Hepatocyte (in vitro differentiated cells): Measurements from ENCODE around the gene NDUFA8. TPM values are rescaled to one million over a fixed set of nuclear protein-coding genes. Genes with fewer than 3 reads are reported as not detected.

Experiments used
- DNase-seq: peaks from one replicate; pipeline ENCODE4 v3.0.0-alpha.2; 2016; ENCODE audit warnings: low spot score
- H2AFZ ChIP-seq: fragments of 200-600 bp; sonication (generic); 2 replicates; pipeline ENCODE4 v1.6.0; 2016; ENCODE audit warnings: antibody characterized with exemption, mild to moderate bottlenecking
- H3K27ac ChIP-seq: fragments of 200-600 bp; sonication (generic); 2 replicates; pipeline ENCODE4 v1.5.1; 2016; ENCODE audit warnings: mild to moderate bottlenecking
- H3K27me3 ChIP-seq: fragments of 200-600 bp; sonication (generic); 2 replicates; pipeline ENCODE4 v1.6.1; 2016
- H3K36me3 ChIP-seq: fragments of 200-600 bp; sonication (generic); replicated peaks from 2 replicates; pipeline ENCODE4 v1.5.1; 2016; ENCODE audit warnings: low read depth; ENCODE audit not compliant: insufficient read depth
- H3K4me1 ChIP-seq: fragments of 200-600 bp; sonication (generic); 2 replicates; pipeline ENCODE4 v1.5.1; 2016; ENCODE audit warnings: mild to moderate bottlenecking, moderate library complexity; ENCODE audit not compliant: insufficient read depth
- H3K4me2 ChIP-seq: fragments of 200-600 bp; sonication (generic); 2 replicates; pipeline ENCODE4 v1.6.0; 2016
- H3K4me3 ChIP-seq: fragments of 200-600 bp; sonication (generic); 2 replicates; pipeline ENCODE4 v1.5.1; 2016; ENCODE audit warnings: mild to moderate bottlenecking
- H3K79me2 ChIP-seq: fragments of 200-600 bp; sonication (generic); 2 replicates; pipeline ENCODE4 v1.6.0; 2017; ENCODE audit warnings: mild to moderate bottlenecking
- H3K9me2 ChIP-seq: fragments of 200-600 bp; sonication (generic); replicated peaks from 2 replicates; pipeline ENCODE4 v1.6.0; 2017; ENCODE audit warnings: mild to moderate bottlenecking; ENCODE audit not compliant: insufficient read depth
- H3K9me3 ChIP-seq: fragments of 200-600 bp; sonication (generic); 2 replicates; pipeline ENCODE4 v1.5.1; 2016; ENCODE audit warnings: low read depth, mild to moderate bottlenecking
- H4K20me1 ChIP-seq: fragments of 200-600 bp; sonication (generic); 2 replicates; pipeline ENCODE4 v1.6.0; 2016; ENCODE audit warnings: mild to moderate bottlenecking; ENCODE audit not compliant: insufficient read depth, poor library complexity, severe bottlenecking
- CTCF ChIP-seq: fragments of 200-600 bp; sonication (generic); IDR thresholded peaks from 2 replicates; pipeline ENCODE4 v1.5.1; 2016; ENCODE audit warnings: antibody characterized with exemption, mild to moderate bottlenecking; ENCODE audit not compliant: poor library complexity
- EZH2 ChIP-seq: fragments of 200-600 bp; sonication (generic); IDR thresholded peaks from 2 replicates; pipeline ENCODE4 v1.6.1; 2016; ENCODE audit warnings: antibody characterized with exemption, mild to moderate bottlenecking, borderline replicate concordance
- EZH2phosphoT487 ChIP-seq: fragments of 200-600 bp; sonication (generic); IDR thresholded peaks from one replicate; pipeline ENCODE4 v1.6.1; 2018; ENCODE audit warnings: antibody characterized with exemption, mild to moderate bottlenecking, low read depth, moderate library complexity; ENCODE audit not compliant: unreplicated experiment, severe bottlenecking
- WGBS: methylation state at CpG from one replicate; pipeline ENCODE4 v1.1.6; 2016; ENCODE audit warnings: low lambda C conversion rate; ENCODE audit errors: missing lambda C conversion rate; 5-methylcytosine and 5-hydroxymethylcytosine counted together
- polyA plus RNA-seq: library from polyadenylated mRNA; unstranded; fragments of >200 nt; fragmentation: Nextera tagmentation; extraction: Ambion mirVana; gene quantifications from 2 replicates; pipeline ENCODE4 v1.2.1, GENCODE V29; 2016
- total RNA-seq: library from RNA; depleted of rRNA; stranded (reverse); fragments of >200 nt; gene quantifications from 2 replicates; pipeline ENCODE4 v1.2.3, GENCODE V29; 2014

Gene NDUFA8
- total and polyA plus RNA-seq, 2 experiments from 2014 or later = 46.4 to 113 TPM

- 79% methylated on average over 17 of the region's 17 CpGs for WGBS
These were observed 25.5 kb downstream of the NDUFA8 start for GRCh38 chr9:122133984-122134535.

GRCh38 chr9:122133263-122133983 is 26.2 kb downstream of the NDUFA8 start:
- Histone ChIP-seq H3K9me2 (no peaks in the 10 kb centered on the region), H3K4me1 (no peaks in the 10 kb centered on the region), H4K20me1 (no peaks in the 10 kb centered on the region), H3K9me3 (no peaks in the 10 kb centered on the region), H3K27me3 (peaks cover 16% of the 10 kb centered on the region), H3K79me2 (no peaks in the 10 kb centered on the region), H3K4me2 (no peak overlapping the region), H2AFZ (no peak overlapping the region), H3K27ac (no peak overlapping the region), H3K4me3 (no peak overlapping the region), H3K36me3 (no peaks in the 10 kb centered on the region)
- WGBS = 73% methylated on average over 12 of the region's 12 CpGs
- no peak for DNase-seq
- TF ChIP-seq EZH2phosphoT487 (no peak), EZH2 (no peak), CTCF (no peak)

More at GRCh38 chr9:122133984-122134535, 25.5 kb downstream of the NDUFA8 start:
- Histone ChIP-seq H3K9me3 (no peaks in the 10 kb centered on the region), H2AFZ (no peak overlapping the region), H3K4me3 (no peak overlapping the region), H3K4me2 (no peak overlapping the region), H4K20me1 (no peaks in the 10 kb centered on the region), H3K27me3 (peaks cover 16% of the 10 kb centered on the region), H3K9me2 (no peaks in the 10 kb centered on the region), H3K79me2 (no peaks in the 10 kb centered on the region), H3K36me3 (no peaks in the 10 kb centered on the region), H3K4me1 (peaks cover 2% of the 10 kb centered on the region), H3K27ac (no peak overlapping the region)
- DNase-seq = no peak
- no peak for TF ChIP-seq EZH2phosphoT487
- no peak for TF ChIP-seq CTCF
- no peak for TF ChIP-seq EZH2

- WGBS = 89% methylated on average over 4 of the region's 4 CpGs
- Histone ChIP-seq H2AFZ (no peak overlapping the region), H3K27me3 (peaks cover 20% of the 10 kb centered on the region), H3K79me2 (no peaks in the 10 kb centered on the region), H4K20me1 (no peaks in the 10 kb centered on the region), H3K36me3 (no peaks in the 10 kb centered on the region), H3K27ac (no peak overlapping the region), H3K4me2 (no peak overlapping the region), H3K4me1 (no peaks in the 10 kb centered on the region), H3K4me3 (no peak overlapping the region), H3K9me2 (no peaks in the 10 kb centered on the region), H3K9me3 (no peaks in the 10 kb centered on the region)
- TF ChIP-seq CTCF = no peak
- no peak for TF ChIP-seq EZH2phosphoT487
- no peak for TF ChIP-seq EZH2
- no peak for DNase-seq
These were observed 27.0 kb downstream of the NDUFA8 start for GRCh38 chr9:122132539-122132938.
